GM19351 (cell line): Measurements from ENCODE around the gene TNFRSF19.

Source experiments
- ATAC-seq: cut with Tn5 transposase; IDR thresholded peaks from one replicate; pipeline ENCODE4 v1.9.1; 2021; ENCODE audit warnings: mild to moderate bottlenecking, moderate library complexity; ENCODE audit not compliant: unreplicated experiment

The TNFRSF19 gene

GRCh38 chr13:23678795-23679194, 108.6 kb downstream of the TNFRSF19 start:
- no peak for ATAC-seq

- ATAC-seq: no peak
Observed at GRCh38 chr13:23679220-23679619, 109.0 kb downstream of the TNFRSF19 start.

- no peak for ATAC-seq
Observed at GRCh38 chr13:23680845-23681669, 110.8 kb downstream of the TNFRSF19 start.

GRCh38 chr13:23683084-23683483, 112.9 kb downstream of the TNFRSF19 start:
- no peak for ATAC-seq

- ATAC-seq: no peak
Observed at GRCh38 chr13:23684647-23685046, 114.4 kb downstream of the TNFRSF19 start.

- ATAC-seq: no peak
Observed at GRCh38 chr13:23685416-23685815, 115.2 kb downstream of the TNFRSF19 start.

GRCh38 chr13:23686948-23687347, 116.7 kb downstream of the TNFRSF19 start:
- ATAC-seq: no peak

GRCh38 chr13:23687614-23688013, 117.4 kb downstream of the TNFRSF19 start:
- no peak for ATAC-seq

GRCh38 chr13:23688336-23688735, 118.1 kb downstream of the TNFRSF19 start:
- no peak for ATAC-seq

GRCh38 chr13:23690668-23691067, 120.5 kb downstream of the TNFRSF19 start:
- ATAC-seq: no peak

GRCh38 chr13:23692816-23693215, 122.6 kb downstream of the TNFRSF19 start:
- no peak for ATAC-seq

GRCh38 chr13:23695196-23695595, 125.0 kb downstream of the TNFRSF19 start:
- ATAC-seq: no peak

GRCh38 chr13:23695711-23696464, 125.7 kb downstream of the TNFRSF19 start:
- ATAC-seq: peak; percentile 90

GRCh38 chr13:23696610-23697009, 126.4 kb downstream of the TNFRSF19 start:
- no peak for ATAC-seq

GRCh38 chr13:23697772-23698313, 127.6 kb downstream of the TNFRSF19 start:
- ATAC-seq: no peak

GRCh38 chr13:23699271-23699670, 129.1 kb downstream of the TNFRSF19 start:
- no peak for ATAC-seq

- ATAC-seq: no peak
Observed at GRCh38 chr13:23701186-23701585, 131.0 kb downstream of the TNFRSF19 start.

- ATAC-seq: no peak
Observed at GRCh38 chr13:23701636-23702035, 131.4 kb downstream of the TNFRSF19 start.

GRCh38 chr13:23703246-23703860, 133.1 kb downstream of the TNFRSF19 start:
- no peak for ATAC-seq

GRCh38 chr13:23705583-23705982, 135.4 kb downstream of the TNFRSF19 start:
- ATAC-seq: no peak

- ATAC-seq: no peak
Observed at GRCh38 chr13:23707674-23708073, 137.5 kb downstream of the TNFRSF19 start.
